GM23338 (cell line): ENCODE measurements around the gene RIOK1.

Experiments used
- CTCF ChIP-seq, 2 experiments: fragments of 200-600 bp in 1 of 2; sonication (generic) in 1 of 2; conservative IDR thresholded peaks; 2 replicates each; pipeline versions ENCODE4 v1.5.1 to v1.6.1; 2016 to 2017; ENCODE audit warnings: antibody characterized with exemption in 2 of 2, low read depth in 2 of 2, mild to moderate bottlenecking in 2 of 2, moderate library complexity in 1 of 2
- EZH2phosphoT487 ChIP-seq: fragments of 200-600 bp; sonication (generic); IDR thresholded peaks from one replicate; pipeline ENCODE4 v1.8.1; 2018; ENCODE audit warnings: antibody characterized with exemption; ENCODE audit not compliant: unreplicated experiment

GRCh38 chr6:7434672-7435071 lies 45.1 kb downstream of the RIOK1 start:
- TF ChIP-seq CTCF (conservative IDR thresholded peaks at IDR 0.05; ENCODE audit: low read depth in 2 of 2), result no peak
- no peak for TF ChIP-seq EZH2phosphoT487
